Keratinocyte (primary cell): Measurements from ENCODE around the gene CRABP2. TPM values are rescaled to one million over a fixed set of nuclear protein-coding genes. Genes with fewer than 3 reads are reported as not detected.

Experiments
- DNase-seq: peaks from one replicate; pipeline ENCODE4 v3.0.0-alpha.2; 2011; ENCODE audit warnings: low read depth, missing footprints, low spot score
- FAIRE-seq: peaks from 2 replicates; lab custom pipeline; 2011; peaks lifted over from hg19 to GRCh38; lab: Jason Lieb, UNC
- H2AFZ ChIP-seq: 2 replicates; pipeline ENCODE4 v1.6.0; 2012; ENCODE audit warnings: low read length, control low read depth, inconsistent platforms; ENCODE audit not compliant: control insufficient read depth
- H3K27ac ChIP-seq: 2 replicates; pipeline ENCODE4 v1.5.1; 2011; ENCODE audit warnings: low read length; ENCODE audit not compliant: control insufficient read depth, insufficient read depth
- H3K27me3 ChIP-seq: 3 replicates; pipeline ENCODE4 v1.6.0; 2011; ENCODE audit warnings: low read length; ENCODE audit not compliant: control insufficient read depth, insufficient read depth; ENCODE audit errors: extremely low read depth
- H3K36me3 ChIP-seq, 2 experiments: 2 replicates in 1 of 2; 3 replicates in 1 of 2; pipeline ENCODE4 v1.5.1; 2011; ENCODE audit warnings: low read length in 2 of 2, mild to moderate bottlenecking in 1 of 2; ENCODE audit not compliant: control insufficient read depth in 2 of 2, insufficient read depth in 2 of 2; ENCODE audit errors: extremely low read depth in 1 of 2
- H3K4me1 ChIP-seq: 3 replicates; pipeline ENCODE4 v1.5.1; 2011; ENCODE audit warnings: low read length; ENCODE audit not compliant: control insufficient read depth, insufficient read depth; ENCODE audit errors: extremely low read depth
- H3K4me2 ChIP-seq: 3 replicates; pipeline ENCODE4 v1.6.0; 2011; ENCODE audit warnings: low read depth, low read length; ENCODE audit not compliant: control insufficient read depth, insufficient read depth; ENCODE audit errors: extremely low read depth
- H3K4me3 ChIP-seq, 3 experiments: fragments of 200-600 bp in 1 of 3; sonication (generic) in 1 of 3; 2 replicates in 2 of 3; 3 replicates in 1 of 3; pipeline ENCODE4 v1.5.1; 2011 to 2016; ENCODE audit warnings: low read length in 3 of 3, mild to moderate bottlenecking in 3 of 3, control low read depth in 2 of 3, inconsistent platforms in 1 of 3, low read depth in 1 of 3, mixed read lengths in 1 of 3, mixed run types in 1 of 3, moderate library complexity in 1 of 3; ENCODE audit not compliant: control insufficient read depth in 2 of 3, insufficient read depth in 2 of 3; ENCODE audit errors: extremely low read depth in 1 of 3
- H3K79me2 ChIP-seq: 2 replicates; pipeline ENCODE4 v1.6.0; 2012; ENCODE audit warnings: low read length; ENCODE audit not compliant: control insufficient read depth, insufficient read depth
- H3K9ac ChIP-seq: 3 replicates; pipeline ENCODE4 v1.6.0; 2011; ENCODE audit warnings: low read length; ENCODE audit not compliant: control insufficient read depth, insufficient read depth; ENCODE audit errors: extremely low read depth
- H3K9me1 ChIP-seq: 3 replicates; pipeline ENCODE4 v1.6.0; 2011; ENCODE audit warnings: low read length; ENCODE audit not compliant: control insufficient read depth, insufficient read depth; ENCODE audit errors: extremely low read depth
- H3K9me3 ChIP-seq: 2 replicates; pipeline ENCODE4 v1.5.1; 2012; ENCODE audit warnings: low read depth, low read length; ENCODE audit not compliant: control insufficient read depth
- H4K20me1 ChIP-seq: 3 replicates; pipeline ENCODE4 v1.6.0; 2011; ENCODE audit warnings: low read length; ENCODE audit not compliant: control insufficient read depth, insufficient read depth; ENCODE audit errors: extremely low read depth
- EZH2 ChIP-seq: IDR thresholded peaks from one replicate; pipeline ENCODE4 v1.6.1; 2012; ENCODE audit warnings: inconsistent platforms, mild to moderate bottlenecking, low read length, moderate library complexity
- dilution Hi-C: fragments of 300-500 bp; cut with MboI; formaldehyde crosslinking; loops from one replicate; pipeline ENCODE4 v1.7.0; 2020; ENCODE audit warnings: low sequenced_read_pairs; ENCODE audit not compliant: extremely low pct_ligation_motif_present
- polyA plus RNA-seq, 5 experiments: library from polyadenylated mRNA; depleted of rRNA in 3 of 5; stranded (reverse) in 3 of 5; stranded (forward) in 1 of 5; unstranded in 1 of 5; fragments of >200 nt; gene quantifications; 1 replicate in 1 of 5; 2 replicates in 3 of 5; 3 replicates in 1 of 5; pipeline versions ENCODE4 v1.2.1 to v1.2.3, GENCODE V29; 2011 to 2012; ENCODE audit warnings: missing spikeins in 2 of 5, low read depth in 1 of 5, low replicate concordance in 1 of 5
- TF ChIP-seq, protein P1 (sequence below), 3 experiments: IDR thresholded peaks in 1 of 3; conservative IDR thresholded peaks in 1 of 3; optimal IDR thresholded peaks in 1 of 3; 2 replicates in 2 of 3; 3 replicates in 1 of 3; pipeline versions ENCODE3 to v1.5.1; 2011; ENCODE audit warnings: low read length in 3 of 3, mild to moderate bottlenecking in 3 of 3, moderate library complexity in 2 of 3, control low read depth in 1 of 3, inconsistent platforms in 1 of 3; ENCODE audit not compliant: insufficient read depth in 2 of 3; ENCODE audit errors: extremely low read depth in 1 of 3

Gene CRABP2
- polyA plus RNA-seq, 1 donor (not counting 4 experiments of a cell fraction or from before 2014, with no cell fraction given) = 8.4 TPM

DNA sequence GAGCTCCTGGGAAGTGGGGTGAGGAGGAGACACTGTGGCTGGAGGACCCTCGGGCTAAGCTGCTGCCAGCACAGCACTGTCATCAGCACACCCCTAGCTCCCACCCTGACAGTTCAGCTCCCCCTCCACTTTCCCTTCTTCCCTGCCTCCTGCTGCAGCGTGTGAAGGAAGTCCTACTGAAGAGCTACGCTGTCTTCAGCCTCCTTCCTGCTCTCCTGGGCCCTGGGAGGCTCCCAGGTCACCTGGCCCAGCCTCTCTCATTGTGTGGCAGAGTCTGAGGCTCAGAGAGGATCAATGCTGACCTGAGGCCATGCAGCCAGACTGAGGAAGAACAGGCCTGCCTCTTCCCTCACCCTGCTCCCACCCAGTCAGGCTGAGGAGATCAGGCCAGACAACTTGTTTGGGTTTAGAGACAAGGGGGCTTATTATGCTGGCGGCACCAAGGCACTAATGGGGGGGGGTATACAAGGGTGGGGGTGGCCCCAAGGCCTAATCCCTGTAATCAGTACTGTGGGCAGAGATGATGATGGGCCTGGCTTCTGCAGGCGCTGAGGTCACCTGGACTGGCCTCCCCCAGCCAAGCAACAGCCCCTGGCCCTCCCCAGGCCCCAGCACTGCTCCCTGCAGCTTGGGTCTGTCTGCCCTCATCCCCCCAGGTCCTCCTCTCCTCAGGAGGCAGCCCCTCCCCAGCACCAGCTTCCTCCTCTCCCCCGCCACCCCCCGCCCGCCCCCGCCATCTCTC is 37.2 kb downstream of the CRABP2 start:
- no peaks in the 10 kb centered on the region for H3K79me2 ChIP-seq
- H3K27me3 ChIP-seq = peaks cover 25% of the 10 kb centered on the region
- H4K20me1 ChIP-seq = no peaks in the 10 kb centered on the region
- H3K9me1 ChIP-seq = no peaks in the 10 kb centered on the region
- H3K36me3 ChIP-seq = no peaks in the 10 kb centered on the region
- DNase-seq (no peak), FAIRE-seq (no peak)
- no peak overlapping the region for H2AFZ ChIP-seq
- no peak overlapping the region for H3K27ac ChIP-seq
- H3K4me1 ChIP-seq = no peaks in the 10 kb centered on the region
- dilution Hi-C loops = no loop called here
- no peak overlapping the region for H3K4me2 ChIP-seq
- no peaks in the 10 kb centered on the region for H3K9me3 ChIP-seq
- H3K9ac ChIP-seq = no peak overlapping the region
- TF ChIP-seq, protein P1, sequence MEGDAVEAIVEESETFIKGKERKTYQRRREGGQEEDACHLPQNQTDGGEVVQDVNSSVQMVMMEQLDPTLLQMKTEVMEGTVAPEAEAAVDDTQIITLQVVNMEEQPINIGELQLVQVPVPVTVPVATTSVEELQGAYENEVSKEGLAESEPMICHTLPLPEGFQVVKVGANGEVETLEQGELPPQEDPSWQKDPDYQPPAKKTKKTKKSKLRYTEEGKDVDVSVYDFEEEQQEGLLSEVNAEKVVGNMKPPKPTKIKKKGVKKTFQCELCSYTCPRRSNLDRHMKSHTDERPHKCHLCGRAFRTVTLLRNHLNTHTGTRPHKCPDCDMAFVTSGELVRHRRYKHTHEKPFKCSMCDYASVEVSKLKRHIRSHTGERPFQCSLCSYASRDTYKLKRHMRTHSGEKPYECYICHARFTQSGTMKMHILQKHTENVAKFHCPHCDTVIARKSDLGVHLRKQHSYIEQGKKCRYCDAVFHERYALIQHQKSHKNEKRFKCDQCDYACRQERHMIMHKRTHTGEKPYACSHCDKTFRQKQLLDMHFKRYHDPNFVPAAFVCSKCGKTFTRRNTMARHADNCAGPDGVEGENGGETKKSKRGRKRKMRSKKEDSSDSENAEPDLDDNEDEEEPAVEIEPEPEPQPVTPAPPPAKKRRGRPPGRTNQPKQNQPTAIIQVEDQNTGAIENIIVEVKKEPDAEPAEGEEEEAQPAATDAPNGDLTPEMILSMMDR (optimal IDR thresholded peaks at IDR 0.05 in 1 of 3, IDR thresholded peaks at IDR 0.05 in 1 of 3, conservative IDR thresholded peaks at IDR 0.05 in 1 of 3; ENCODE audit: extremely low read depth in 1 of 3, insufficient read depth in 2 of 3, low read length in 3 of 3) = no peak
- TF ChIP-seq EZH2 = no peak
- H3K4me3 ChIP-seq = no peak overlapping the region

DNA sequence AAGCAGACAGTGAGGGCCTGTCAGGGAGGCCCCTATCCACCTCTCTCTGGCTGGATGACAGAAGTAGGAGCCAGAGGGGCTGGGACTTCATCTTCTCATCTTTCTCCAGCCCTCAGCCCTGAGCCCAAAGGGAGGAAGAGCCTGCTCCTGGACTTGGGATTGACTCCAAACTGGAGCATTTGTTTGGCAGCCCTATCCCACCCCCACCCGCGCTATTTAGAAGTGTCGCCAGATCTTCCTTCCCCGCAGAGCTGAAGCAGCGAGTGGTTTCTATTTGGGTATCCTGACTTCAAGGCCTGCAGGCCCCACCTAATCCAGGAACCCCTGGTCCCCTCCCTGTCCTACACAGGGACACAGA is 37.8 kb downstream of the CRABP2 start:
- no peak overlapping the region for H3K4me2 ChIP-seq
- TF ChIP-seq, protein P1 (optimal IDR thresholded peaks at IDR 0.05 in 1 of 3, IDR thresholded peaks at IDR 0.05 in 1 of 3, conservative IDR thresholded peaks at IDR 0.05 in 1 of 3; ENCODE audit: extremely low read depth in 1 of 3, insufficient read depth in 2 of 3, low read length in 3 of 3) = no peak
- TF ChIP-seq EZH2 = no peak
- no peaks in the 10 kb centered on the region for H3K79me2 ChIP-seq
- peaks cover 20% of the 10 kb centered on the region for H3K27me3 ChIP-seq
- no peak overlapping the region for H3K4me3 ChIP-seq
- H3K4me1 ChIP-seq = no peaks in the 10 kb centered on the region
- H2AFZ ChIP-seq = no peak overlapping the region
- no peak overlapping the region for H3K27ac ChIP-seq
- H4K20me1 ChIP-seq = no peaks in the 10 kb centered on the region
- H3K9ac ChIP-seq = no peak overlapping the region
- H3K9me3 ChIP-seq = no peaks in the 10 kb centered on the region
- DNase-seq = no peak
- H3K36me3 ChIP-seq = no peaks in the 10 kb centered on the region
- dilution Hi-C loops = no loop called here
- no peaks in the 10 kb centered on the region for H3K9me1 ChIP-seq
- FAIRE-seq = no peak
